ENCODE measurements around the gene HEXD.
A peak's percentile ranks its signal among the peaks of the same experiment; 100 is the strongest.
"Not testable (repeated sequence)": the region's sequence is repeated elsewhere in the genome, so short reads cannot be mapped to it uniquely, and the experiment has no call there.

HEXD gene

GRCh38 chr17:82457073-82457928, 39.2 kb downstream of the HEXD start:
- peak in 1 of 51 donors; percentile 12 for DNase-seq

DNA sequence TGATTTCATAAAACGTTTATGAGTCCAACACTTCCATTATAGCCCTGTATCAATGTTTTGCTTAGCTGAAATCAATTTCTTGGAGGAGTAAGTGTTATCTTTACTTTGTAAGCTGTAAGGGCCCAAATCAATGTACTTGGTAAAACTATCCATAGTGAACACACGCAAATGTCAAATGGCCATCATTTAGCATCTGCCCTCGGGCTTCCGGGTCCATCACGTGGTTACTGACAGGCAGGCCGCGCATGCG, 39.7 kb downstream of the HEXD start:
- peak in 2 of 51 donors; percentile 83 to 90 for DNase-seq

DNA sequence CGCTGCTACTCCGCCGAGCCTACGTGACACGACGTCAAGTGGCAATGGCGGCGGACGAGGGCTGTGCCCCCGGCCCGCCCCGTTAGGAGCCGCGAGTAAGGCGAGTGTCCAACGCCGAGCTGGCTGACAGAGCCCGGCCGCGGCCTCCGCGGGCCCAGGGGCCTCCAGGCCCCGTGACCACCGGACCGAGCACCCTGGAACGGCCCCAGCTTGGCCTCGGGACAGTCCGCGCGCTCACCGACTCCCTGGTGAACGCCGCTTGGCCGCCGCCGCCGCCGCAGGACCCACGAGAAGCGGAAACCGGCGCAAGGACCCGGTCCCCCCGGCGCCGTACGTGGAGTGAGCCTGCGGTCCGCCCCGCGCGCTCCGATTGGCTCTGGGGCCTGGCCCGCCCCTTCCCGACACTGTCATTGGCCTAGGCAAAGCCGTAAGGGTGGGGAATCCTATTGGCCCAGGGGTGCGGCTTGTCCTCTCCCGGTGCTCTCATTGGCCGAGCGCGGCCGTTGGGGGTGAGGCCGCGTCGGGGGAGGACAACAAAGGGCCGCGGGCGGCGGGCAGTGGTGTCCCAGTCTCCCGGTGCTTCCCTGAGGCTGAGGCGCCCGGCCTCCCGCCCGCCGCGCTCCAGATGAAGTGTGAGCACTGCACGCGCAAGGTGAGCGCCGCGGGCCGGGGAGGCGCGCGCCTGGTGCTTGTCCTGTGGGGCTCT, 40.2 kb downstream of the HEXD start, which contains the start of gene NARF:
NARF (plus strand) TSS at position 563 of the 706 bp plus-strand sequence; CDS start at position 626, 63 bp downstream.
- DNase-seq, result peak; percentile 81 to 99 (median 96)

- peak in 3 of 51 donors; percentile 16 to 46 (median 44) for DNase-seq
Measured at GRCh38 chr17:82458885-82459424, 40.8 kb downstream of the HEXD start.

- DNase-seq, result not testable (repeated sequence)
Measured at GRCh38 chr17:82459936-82460335, 41.8 kb downstream of the HEXD start.

- no peak for DNase-seq
Measured at GRCh38 chr17:82461827-82462524, 43.8 kb downstream of the HEXD start.

- no peak for DNase-seq
Measured at GRCh38 chr17:82463391-82463790, 45.2 kb downstream of the HEXD start.

DNA sequence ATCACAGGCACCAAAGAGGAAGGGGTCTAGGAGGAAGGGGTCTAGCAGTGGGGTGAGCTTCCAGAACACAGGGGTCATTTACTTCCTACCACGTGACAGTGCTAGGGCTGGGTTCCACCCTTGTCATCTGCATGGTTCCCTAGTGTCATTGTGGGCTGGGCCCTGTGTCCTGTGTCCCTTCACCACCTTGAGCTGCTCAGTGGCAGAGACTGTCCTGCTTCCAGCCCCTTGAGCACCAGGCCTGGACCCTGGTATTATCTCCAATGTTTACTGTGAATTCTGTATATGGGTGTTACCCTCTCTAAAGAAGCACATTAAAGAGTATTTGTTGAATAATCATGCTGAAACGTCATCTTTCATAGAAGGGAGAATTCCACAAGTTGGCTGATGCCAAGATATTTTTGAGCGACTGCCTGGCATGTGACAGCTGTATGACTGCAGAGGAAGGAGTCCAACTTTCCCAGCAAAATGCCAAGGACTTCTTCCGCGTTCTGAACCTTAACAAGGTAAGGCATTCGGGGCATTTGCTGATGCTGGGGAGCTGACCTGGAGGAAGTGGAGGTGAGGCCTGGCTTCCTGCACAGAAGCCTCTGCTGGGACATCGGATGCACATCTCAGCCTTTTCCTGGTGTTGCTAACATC, 45.9 kb downstream of the HEXD start:
- DNase-seq, result no peak

- DNase-seq, result no peak
Measured at GRCh38 chr17:82464567-82464929, 46.4 kb downstream of the HEXD start.

DNA sequence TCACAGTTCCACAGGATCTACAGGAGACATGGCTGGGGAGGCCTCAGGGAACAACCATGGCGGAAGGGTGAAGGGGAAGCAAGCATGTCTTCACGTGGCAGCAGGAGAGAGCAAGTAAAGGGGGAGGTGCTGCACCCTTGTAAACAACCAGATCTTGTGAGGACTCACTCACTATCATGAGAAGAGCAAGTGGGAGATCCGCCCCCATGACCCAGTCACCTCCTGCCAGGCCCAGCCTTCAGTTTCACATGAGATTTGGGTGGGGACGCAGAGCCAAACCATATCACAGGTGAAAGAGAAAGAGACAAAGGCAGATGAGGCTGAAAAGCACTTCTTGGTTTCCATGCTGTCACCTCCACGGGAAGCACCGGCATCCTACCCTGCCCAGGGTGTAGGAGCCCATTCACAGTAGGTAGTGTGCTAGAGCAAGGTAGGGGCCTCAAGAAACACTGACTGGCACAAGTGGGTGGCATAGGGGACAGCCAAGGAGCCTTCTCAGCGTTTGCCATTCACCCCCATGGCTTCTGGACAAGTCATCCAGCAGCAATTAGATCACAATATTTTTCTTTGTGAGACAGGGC, 47.0 kb downstream of the HEXD start:
- DNase-seq, result no peak

DNA sequence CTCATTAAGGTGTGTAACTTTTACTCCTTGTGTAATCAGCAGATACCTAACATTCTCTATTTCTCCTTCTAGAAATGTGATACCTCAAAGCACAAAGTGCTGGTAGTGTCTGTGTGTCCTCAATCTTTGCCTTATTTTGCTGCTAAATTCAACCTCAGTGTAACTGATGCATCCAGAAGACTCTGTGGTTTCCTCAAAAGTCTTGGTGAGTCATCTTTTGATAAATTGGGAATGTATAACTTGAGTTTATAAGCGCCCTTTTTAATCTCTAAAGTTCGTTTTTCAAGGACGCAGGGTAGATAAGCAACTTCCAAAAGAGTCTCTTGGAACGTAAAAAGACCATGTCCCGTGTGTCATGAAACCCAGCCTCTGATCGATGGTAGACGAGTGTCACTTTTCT, 50.5 kb downstream of the HEXD start:
- no peak for DNase-seq

GRCh38 chr17:82470065-82470464, 51.9 kb downstream of the HEXD start:
- DNase-seq, result no peak

DNA sequence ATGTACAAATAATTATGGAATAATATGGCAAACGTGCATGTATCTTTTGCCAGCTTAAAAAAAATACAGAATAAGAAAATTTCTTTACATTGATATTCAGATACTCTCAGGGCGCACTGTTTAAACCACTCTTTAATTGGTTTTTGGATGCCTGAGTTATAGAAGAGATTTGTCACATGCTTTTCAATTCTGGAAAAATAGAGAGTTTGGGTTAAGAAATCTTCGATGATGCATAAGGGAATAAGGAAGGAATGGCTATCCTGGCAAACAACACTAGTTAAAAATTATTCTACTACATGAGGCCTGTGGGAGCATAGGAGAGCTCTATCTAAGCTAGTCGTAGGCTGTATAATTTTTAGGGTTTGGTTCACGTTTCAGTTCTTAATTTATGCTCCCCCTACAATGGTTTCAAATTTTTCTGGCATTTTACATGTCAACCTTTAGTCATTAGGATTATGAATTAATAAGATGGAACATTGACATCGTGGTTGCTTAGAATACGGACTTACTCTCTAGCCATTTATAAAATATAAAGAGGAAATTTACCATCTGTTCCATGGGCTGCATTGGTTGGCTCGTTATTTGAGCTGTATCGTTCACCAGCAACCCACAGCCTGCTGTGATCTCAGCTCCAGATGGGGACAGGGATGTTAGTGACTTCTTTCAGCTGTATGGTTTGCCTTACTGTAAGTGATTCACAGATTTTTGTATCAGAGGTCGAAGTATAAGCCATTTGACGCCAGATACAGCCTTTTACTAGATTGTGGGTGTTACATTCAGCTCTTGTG, 56.3 kb downstream of the HEXD start:
- no peak for DNase-seq

GRCh38 chr17:82475458-82475857, 57.3 kb downstream of the HEXD start:
- DNase-seq, result no peak

DNA sequence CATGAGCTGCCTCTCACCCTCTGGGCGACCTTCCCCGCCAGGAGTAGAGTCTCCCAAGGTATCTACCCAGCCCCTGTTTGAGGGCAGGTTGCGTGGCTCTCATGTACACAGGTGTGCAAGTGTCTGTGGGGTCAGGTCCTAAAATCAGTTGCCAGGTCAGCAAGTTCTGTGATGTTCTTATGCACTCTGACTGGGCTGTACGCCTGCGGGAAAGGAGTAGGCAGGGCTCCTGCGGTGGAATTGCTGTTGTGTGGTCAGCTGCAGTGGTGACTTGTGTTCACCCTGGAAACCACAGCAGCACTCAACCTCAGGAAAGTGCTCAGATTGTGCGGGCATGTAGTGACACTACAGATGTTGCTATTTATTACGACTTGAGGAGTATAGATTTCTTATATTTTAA, 59.8 kb downstream of the HEXD start:
- no peak for DNase-seq

- no peak for DNase-seq
Measured at GRCh38 chr17:82479602-82480001, 61.5 kb downstream of the HEXD start.

DNA sequence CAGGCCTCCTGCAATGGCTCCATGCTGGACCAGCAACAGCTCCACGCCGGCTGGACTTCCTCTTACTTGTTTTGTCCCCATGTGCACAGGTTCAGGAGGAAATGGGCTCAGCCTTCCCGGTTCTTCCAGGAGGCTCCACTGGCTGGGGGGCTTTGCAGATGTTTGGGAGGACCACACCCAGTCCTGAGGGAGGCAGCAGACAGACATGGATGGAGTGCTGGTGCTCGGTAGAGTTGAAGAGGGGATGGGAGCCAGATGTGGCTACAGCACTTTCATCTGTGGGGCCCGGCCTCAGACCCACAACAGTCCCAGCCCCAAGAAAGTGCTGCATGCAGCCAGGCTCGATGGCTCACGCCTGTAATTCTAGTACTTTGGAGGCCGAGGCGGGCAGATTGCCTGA, 62.2 kb downstream of the HEXD start:
- no peak for DNase-seq

GRCh38 chr17:82483204-82483660, 65.1 kb downstream of the HEXD start:
- no peak for DNase-seq

DNA sequence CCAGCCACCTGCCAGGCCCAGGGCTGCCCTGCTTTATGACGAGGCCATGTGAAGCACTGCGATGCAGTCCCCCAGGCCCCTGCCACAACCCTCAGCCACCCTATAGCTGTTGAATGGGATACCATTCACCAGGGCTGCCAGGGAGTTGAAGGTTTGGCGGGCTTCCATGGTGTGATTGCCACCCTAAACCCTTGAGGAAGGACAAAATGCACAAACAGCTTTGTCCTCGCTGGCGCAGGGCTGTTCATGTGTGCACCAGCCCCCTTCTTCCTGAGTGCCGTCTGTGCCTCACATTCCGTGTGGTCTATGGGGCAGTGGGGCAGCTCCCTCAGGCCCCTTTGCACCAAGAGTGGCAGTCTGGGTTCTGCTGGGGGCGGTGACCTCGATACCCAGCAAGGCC, 65.7 kb downstream of the HEXD start:
- no peak for DNase-seq
